SK-N-SH (cell line): Measurements from ENCODE around the gene EXOC3L1.

ENCODE experiments used
- TF ChIP-seq, protein P1 (sequence below): IDR thresholded peaks from 2 replicates; pipeline ENCODE4 v1.4.0; 2012; ENCODE audit warnings: low read depth, borderline replicate concordance
- TF ChIP-seq, protein P2 (sequence below): fragments of 200-600 bp; sonication (generic); IDR thresholded peaks from 2 replicates; pipeline ENCODE4 v1.6.1; 2017; ENCODE audit warnings: antibody characterized with exemption, mild to moderate bottlenecking, moderate library complexity

- TF ChIP-seq, protein P1, sequence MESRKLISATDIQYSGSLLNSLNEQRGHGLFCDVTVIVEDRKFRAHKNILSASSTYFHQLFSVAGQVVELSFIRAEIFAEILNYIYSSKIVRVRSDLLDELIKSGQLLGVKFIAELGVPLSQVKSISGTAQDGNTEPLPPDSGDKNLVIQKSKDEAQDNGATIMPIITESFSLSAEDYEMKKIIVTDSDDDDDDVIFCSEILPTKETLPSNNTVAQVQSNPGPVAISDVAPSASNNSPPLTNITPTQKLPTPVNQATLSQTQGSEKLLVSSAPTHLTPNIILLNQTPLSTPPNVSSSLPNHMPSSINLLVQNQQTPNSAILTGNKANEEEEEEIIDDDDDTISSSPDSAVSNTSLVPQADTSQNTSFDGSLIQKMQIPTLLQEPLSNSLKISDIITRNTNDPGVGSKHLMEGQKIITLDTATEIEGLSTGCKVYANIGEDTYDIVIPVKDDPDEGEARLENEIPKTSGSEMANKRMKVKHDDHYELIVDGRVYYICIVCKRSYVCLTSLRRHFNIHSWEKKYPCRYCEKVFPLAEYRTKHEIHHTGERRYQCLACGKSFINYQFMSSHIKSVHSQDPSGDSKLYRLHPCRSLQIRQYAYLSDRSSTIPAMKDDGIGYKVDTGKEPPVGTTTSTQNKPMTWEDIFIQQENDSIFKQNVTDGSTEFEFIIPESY: no peak
- TF ChIP-seq, protein P2, sequence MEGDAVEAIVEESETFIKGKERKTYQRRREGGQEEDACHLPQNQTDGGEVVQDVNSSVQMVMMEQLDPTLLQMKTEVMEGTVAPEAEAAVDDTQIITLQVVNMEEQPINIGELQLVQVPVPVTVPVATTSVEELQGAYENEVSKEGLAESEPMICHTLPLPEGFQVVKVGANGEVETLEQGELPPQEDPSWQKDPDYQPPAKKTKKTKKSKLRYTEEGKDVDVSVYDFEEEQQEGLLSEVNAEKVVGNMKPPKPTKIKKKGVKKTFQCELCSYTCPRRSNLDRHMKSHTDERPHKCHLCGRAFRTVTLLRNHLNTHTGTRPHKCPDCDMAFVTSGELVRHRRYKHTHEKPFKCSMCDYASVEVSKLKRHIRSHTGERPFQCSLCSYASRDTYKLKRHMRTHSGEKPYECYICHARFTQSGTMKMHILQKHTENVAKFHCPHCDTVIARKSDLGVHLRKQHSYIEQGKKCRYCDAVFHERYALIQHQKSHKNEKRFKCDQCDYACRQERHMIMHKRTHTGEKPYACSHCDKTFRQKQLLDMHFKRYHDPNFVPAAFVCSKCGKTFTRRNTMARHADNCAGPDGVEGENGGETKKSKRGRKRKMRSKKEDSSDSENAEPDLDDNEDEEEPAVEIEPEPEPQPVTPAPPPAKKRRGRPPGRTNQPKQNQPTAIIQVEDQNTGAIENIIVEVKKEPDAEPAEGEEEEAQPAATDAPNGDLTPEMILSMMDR: no peak
Measured at GRCh38 chr16:67197704-67198103, 7.8 kb upstream of the EXOC3L1 start.
